WTC11 (cell line): ENCODE data around the gene DGKZ. TPM values are rescaled to one million over a fixed set of nuclear protein-coding genes. Genes with fewer than 3 reads are reported as not detected.
A peak's percentile ranks its signal among the peaks of the same experiment; 100 is the strongest.

Source experiments
- CREM ChIP-seq: sonication (generic); formaldehyde crosslinking; IDR thresholded peaks from 2 replicates; pipeline ENCODE4 v1.8.1; 2022; ENCODE audit warnings: mild to moderate bottlenecking, missing genetic modification reagents, moderate library complexity
- ELF4 ChIP-seq: sonication (generic); formaldehyde crosslinking; IDR thresholded peaks from 2 replicates; pipeline ENCODE4 v1.8.1; 2022; ENCODE audit warnings: low read depth, mild to moderate bottlenecking, moderate library complexity, missing genetic modification reagents
- EMX1 ChIP-seq: fragments of 250-450 bp; sonication (Bioruptor Pico); IDR thresholded peaks from 2 replicates; pipeline ENCODE4 v1.8.0; 2021; ENCODE audit warnings: mild to moderate bottlenecking
- FOXK1 ChIP-seq: sonication (generic); formaldehyde crosslinking; IDR thresholded peaks from 2 replicates; pipeline ENCODE4 v1.8.0; 2022; ENCODE audit warnings: mild to moderate bottlenecking, moderate library complexity, missing genetic modification reagents
- HMGA2 ChIP-seq: fragments of 250-450 bp; sonication (Bioruptor Pico); IDR thresholded peaks from 2 replicates; pipeline ENCODE4 v1.4.0; 2021; ENCODE audit warnings: mild to moderate bottlenecking, moderate library complexity
- MYBL2 ChIP-seq: sonication (generic); formaldehyde crosslinking; IDR thresholded peaks from 2 replicates; pipeline ENCODE4 v1.8.1; 2023; ENCODE audit warnings: mild to moderate bottlenecking, moderate library complexity, missing genetic modification reagents
- NFE2L1 ChIP-seq: sonication (generic); formaldehyde crosslinking; IDR thresholded peaks from 2 replicates; pipeline ENCODE4 v1.8.1; 2023; ENCODE audit warnings: missing genetic modification reagents
- NR2C2 ChIP-seq: sonication (generic); formaldehyde crosslinking; IDR thresholded peaks from 2 replicates; pipeline ENCODE4 v1.8.0; 2022; ENCODE audit warnings: mild to moderate bottlenecking, missing genetic modification reagents
- OVOL2 ChIP-seq: fragments of 250-450 bp; sonication (Bioruptor Pico); IDR thresholded peaks from 2 replicates; pipeline ENCODE4 v1.9.0; 2021; ENCODE audit warnings: mild to moderate bottlenecking, borderline replicate concordance
- SOX15 ChIP-seq: fragments of 250-450 bp; sonication (Bioruptor Pico); IDR thresholded peaks from 2 replicates; pipeline ENCODE4 v1.9.0; 2021; ENCODE audit warnings: mild to moderate bottlenecking
- SP1 ChIP-seq: sonication (generic); formaldehyde crosslinking; conservative IDR thresholded peaks from 2 replicates; pipeline ENCODE4 v1.8.1; 2022; ENCODE audit warnings: missing genetic modification reagents
- TEAD1 ChIP-seq: sonication (generic); formaldehyde crosslinking; IDR thresholded peaks from 2 replicates; pipeline ENCODE4 v1.8.0; 2022; ENCODE audit warnings: mild to moderate bottlenecking, missing genetic modification reagents
- ZNF121 ChIP-seq: sonication (generic); formaldehyde crosslinking; IDR thresholded peaks from 2 replicates; pipeline ENCODE4 v1.8.0; 2023; ENCODE audit warnings: missing genetic modification reagents
- ZNF219 ChIP-seq: sonication (generic); formaldehyde crosslinking; IDR thresholded peaks from 2 replicates; pipeline ENCODE4 v1.8.0; 2023; ENCODE audit warnings: missing genetic modification reagents, mild to moderate bottlenecking, borderline replicate concordance
- total RNA-seq: library from RNA; stranded (reverse); gene quantifications from 3 replicates; pipeline ENCODE4 v1.2.3, GENCODE V29; 2021
- TF ChIP-seq, protein P1 (sequence below): sonication (generic); formaldehyde crosslinking; IDR thresholded peaks from 2 replicates; pipeline ENCODE4 v1.8.1; 2022; ENCODE audit warnings: missing genetic modification reagents, borderline replicate concordance
- TF ChIP-seq, protein P2 (sequence below): sonication (generic); formaldehyde crosslinking; conservative IDR thresholded peaks from 2 replicates; pipeline ENCODE4 v1.8.1; 2022; ENCODE audit warnings: mild to moderate bottlenecking, missing genetic modification reagents
- TF ChIP-seq, protein P3 (sequence below): fragments of 200-600 bp; IDR thresholded peaks from 2 replicates; pipeline ENCODE4 v1.8.0; 2022; ENCODE audit warnings: antibody characterized with exemption
- TF ChIP-seq, protein P4 (sequence below): fragments of 250-450 bp; sonication (Bioruptor Pico); IDR thresholded peaks from 2 replicates; pipeline ENCODE4 v1.9.0; 2021; ENCODE audit warnings: moderate library complexity, mild to moderate bottlenecking, inconsistent platforms, borderline replicate concordance
- TF ChIP-seq, protein P5 (sequence below): sonication (generic); formaldehyde crosslinking; IDR thresholded peaks from 2 replicates; pipeline ENCODE4 v1.8.1; 2022; ENCODE audit warnings: mild to moderate bottlenecking, moderate library complexity, missing genetic modification reagents
- TF ChIP-seq, protein P6 (sequence below): sonication (generic); formaldehyde crosslinking; IDR thresholded peaks from 2 replicates; pipeline ENCODE4 v1.8.0; 2022; ENCODE audit warnings: mild to moderate bottlenecking, missing genetic modification reagents
- TF ChIP-seq, protein P7 (sequence below): sonication (generic); formaldehyde crosslinking; IDR thresholded peaks from 2 replicates; pipeline ENCODE4 v1.8.1; 2023; ENCODE audit warnings: mild to moderate bottlenecking, missing genetic modification reagents
- TF ChIP-seq, protein P8 (sequence below): sonication (generic); formaldehyde crosslinking; IDR thresholded peaks from 2 replicates; pipeline ENCODE4 v1.8.1; 2022; ENCODE audit warnings: low read depth, mild to moderate bottlenecking, moderate library complexity, missing genetic modification reagents, borderline replicate concordance
- TF ChIP-seq, protein P9 (sequence below): fragments of 250-450 bp; sonication (Bioruptor Pico); IDR thresholded peaks from 2 replicates; pipeline ENCODE4 v1.9.0; 2021; ENCODE audit warnings: mild to moderate bottlenecking
- TF ChIP-seq, protein P10 (sequence below): sonication (generic); formaldehyde crosslinking; IDR thresholded peaks from 2 replicates; pipeline ENCODE4 v1.8.0; 2022; ENCODE audit warnings: mild to moderate bottlenecking, missing genetic modification reagents
- TF ChIP-seq, protein P11 (sequence below): sonication (generic); formaldehyde crosslinking; IDR thresholded peaks from 2 replicates; pipeline ENCODE4 v1.8.1; 2023; ENCODE audit warnings: mild to moderate bottlenecking, missing genetic modification reagents, moderate library complexity

DGKZ gene
- total RNA-seq, 1 experiment from 2014 or later = 139 TPM

DNA sequence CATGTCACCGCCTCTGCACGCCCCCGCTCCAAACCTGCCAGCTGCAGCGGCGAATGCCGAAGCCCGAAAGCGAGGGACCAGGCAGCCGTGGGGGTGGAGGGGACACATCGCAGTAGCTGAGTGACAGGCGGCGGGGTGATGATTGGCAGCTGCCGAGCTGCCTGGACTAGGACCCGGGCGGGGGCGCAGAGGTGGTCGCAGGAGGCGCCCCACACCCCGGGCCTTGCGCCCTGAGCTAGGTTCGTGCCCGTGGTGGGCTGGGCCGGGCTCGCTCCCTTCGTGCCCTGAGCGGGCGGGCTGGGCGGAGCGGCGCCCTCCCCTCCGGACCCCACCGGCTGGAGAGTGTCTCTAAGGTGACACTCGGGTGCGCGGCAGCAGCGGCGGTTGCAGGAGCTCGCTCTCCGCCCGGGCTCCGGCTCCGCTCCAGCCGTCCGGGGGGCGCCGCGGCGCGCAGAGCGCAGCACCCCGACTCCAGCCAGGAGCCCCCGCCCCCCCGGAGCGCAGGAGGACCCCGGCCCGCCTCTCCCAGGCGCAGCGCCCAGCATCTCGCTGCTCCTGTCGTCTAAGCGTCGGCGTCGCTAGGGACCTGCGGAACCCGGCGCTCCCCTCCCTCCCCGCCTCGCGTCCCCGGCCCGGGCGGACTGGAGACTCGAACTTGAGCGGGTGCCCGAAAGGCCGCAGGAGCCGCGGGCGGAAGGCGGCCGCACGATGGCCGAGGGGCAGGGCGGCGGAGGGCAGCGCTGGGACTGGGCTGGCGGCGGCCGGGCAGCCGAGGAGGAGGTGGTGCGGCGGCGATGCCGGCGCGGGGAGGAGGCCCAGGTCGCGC is 14.5 kb upstream of the DGKZ start (continued):
- TF ChIP-seq, protein P1, sequence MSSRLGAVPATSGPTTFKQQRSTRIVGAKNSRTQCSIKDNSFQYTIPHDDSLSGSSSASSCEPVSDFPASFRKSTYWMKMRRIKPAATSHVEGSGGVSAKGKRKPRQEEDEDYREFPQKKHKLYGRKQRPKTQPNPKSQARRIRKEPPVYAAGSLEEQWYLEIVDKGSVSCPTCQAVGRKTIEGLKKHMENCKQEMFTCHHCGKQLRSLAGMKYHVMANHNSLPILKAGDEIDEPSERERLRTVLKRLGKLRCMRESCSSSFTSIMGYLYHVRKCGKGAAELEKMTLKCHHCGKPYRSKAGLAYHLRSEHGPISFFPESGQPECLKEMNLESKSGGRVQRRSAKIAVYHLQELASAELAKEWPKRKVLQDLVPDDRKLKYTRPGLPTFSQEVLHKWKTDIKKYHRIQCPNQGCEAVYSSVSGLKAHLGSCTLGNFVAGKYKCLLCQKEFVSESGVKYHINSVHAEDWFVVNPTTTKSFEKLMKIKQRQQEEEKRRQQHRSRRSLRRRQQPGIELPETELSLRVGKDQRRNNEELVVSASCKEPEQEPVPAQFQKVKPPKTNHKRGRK (CRISPR knock-in tag) = no peak
- no peak for TF ChIP-seq EMX1 (CRISPR knock-in tag)
- TF ChIP-seq, protein P2, sequence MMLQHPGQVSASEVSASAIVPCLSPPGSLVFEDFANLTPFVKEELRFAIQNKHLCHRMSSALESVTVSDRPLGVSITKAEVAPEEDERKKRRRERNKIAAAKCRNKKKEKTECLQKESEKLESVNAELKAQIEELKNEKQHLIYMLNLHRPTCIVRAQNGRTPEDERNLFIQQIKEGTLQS (CRISPR knock-in tag) = no peak
- peak; percentile 36; the same call in 1 of the 2 replicates for TF ChIP-seq SP1 (CRISPR knock-in tag)
- TF ChIP-seq, protein P3, sequence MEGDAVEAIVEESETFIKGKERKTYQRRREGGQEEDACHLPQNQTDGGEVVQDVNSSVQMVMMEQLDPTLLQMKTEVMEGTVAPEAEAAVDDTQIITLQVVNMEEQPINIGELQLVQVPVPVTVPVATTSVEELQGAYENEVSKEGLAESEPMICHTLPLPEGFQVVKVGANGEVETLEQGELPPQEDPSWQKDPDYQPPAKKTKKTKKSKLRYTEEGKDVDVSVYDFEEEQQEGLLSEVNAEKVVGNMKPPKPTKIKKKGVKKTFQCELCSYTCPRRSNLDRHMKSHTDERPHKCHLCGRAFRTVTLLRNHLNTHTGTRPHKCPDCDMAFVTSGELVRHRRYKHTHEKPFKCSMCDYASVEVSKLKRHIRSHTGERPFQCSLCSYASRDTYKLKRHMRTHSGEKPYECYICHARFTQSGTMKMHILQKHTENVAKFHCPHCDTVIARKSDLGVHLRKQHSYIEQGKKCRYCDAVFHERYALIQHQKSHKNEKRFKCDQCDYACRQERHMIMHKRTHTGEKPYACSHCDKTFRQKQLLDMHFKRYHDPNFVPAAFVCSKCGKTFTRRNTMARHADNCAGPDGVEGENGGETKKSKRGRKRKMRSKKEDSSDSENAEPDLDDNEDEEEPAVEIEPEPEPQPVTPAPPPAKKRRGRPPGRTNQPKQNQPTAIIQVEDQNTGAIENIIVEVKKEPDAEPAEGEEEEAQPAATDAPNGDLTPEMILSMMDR = no peak
- TF ChIP-seq, protein P4, sequence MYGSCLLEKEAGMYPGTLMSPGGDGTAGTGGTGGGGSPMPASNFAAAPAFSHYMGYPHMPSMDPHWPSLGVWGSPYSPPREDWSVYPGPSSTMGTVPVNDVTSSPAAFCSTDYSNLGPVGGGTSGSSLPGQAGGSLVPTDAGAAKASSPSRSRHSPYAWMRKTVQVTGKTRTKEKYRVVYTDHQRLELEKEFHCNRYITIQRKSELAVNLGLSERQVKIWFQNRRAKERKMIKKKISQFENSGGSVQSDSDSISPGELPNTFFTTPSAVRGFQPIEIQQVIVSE (CRISPR knock-in tag) = no peak
- TF ChIP-seq ZNF121 (CRISPR knock-in tag) = no peak; the same call in 1 of the 2 replicates
- TF ChIP-seq ELF4 (CRISPR knock-in tag) = no peak
- TF ChIP-seq NFE2L1 (CRISPR knock-in tag) = no peak
- TF ChIP-seq, protein P5, sequence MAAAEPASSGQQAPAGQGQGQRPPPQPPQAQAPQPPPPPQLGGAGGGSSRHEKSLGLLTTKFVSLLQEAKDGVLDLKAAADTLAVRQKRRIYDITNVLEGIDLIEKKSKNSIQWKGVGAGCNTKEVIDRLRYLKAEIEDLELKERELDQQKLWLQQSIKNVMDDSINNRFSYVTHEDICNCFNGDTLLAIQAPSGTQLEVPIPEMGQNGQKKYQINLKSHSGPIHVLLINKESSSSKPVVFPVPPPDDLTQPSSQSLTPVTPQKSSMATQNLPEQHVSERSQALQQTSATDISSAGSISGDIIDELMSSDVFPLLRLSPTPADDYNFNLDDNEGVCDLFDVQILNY (CRISPR knock-in tag) = peak; percentile 25; the same call in 1 of the 2 replicates
- TF ChIP-seq, protein P6, sequence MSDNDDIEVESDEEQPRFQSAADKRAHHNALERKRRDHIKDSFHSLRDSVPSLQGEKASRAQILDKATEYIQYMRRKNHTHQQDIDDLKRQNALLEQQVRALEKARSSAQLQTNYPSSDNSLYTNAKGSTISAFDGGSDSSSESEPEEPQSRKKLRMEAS = peak; percentile 66
- no peak for TF ChIP-seq MYBL2 (CRISPR knock-in tag)
- TF ChIP-seq HMGA2 = no peak
- TF ChIP-seq NR2C2 (CRISPR knock-in tag) = no peak
- TF ChIP-seq CREM (CRISPR knock-in tag) = 0 out of 2 replicates have a peak, but pooled peaks have one; percentile 23
- TF ChIP-seq ZNF219 (CRISPR knock-in tag) = 0 out of 2 replicates have a peak, but pooled peaks have one; percentile 6
- no peak for TF ChIP-seq OVOL2 (CRISPR knock-in tag)
- TF ChIP-seq, protein P7, sequence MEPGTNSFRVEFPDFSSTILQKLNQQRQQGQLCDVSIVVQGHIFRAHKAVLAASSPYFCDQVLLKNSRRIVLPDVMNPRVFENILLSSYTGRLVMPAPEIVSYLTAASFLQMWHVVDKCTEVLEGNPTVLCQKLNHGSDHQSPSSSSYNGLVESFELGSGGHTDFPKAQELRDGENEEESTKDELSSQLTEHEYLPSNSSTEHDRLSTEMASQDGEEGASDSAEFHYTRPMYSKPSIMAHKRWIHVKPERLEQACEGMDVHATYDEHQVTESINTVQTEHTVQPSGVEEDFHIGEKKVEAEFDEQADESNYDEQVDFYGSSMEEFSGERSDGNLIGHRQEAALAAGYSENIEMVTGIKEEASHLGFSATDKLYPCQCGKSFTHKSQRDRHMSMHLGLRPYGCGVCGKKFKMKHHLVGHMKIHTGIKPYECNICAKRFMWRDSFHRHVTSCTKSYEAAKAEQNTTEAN = no peak
- TF ChIP-seq SOX15 (CRISPR knock-in tag) = no peak
- TF ChIP-seq, protein P8, sequence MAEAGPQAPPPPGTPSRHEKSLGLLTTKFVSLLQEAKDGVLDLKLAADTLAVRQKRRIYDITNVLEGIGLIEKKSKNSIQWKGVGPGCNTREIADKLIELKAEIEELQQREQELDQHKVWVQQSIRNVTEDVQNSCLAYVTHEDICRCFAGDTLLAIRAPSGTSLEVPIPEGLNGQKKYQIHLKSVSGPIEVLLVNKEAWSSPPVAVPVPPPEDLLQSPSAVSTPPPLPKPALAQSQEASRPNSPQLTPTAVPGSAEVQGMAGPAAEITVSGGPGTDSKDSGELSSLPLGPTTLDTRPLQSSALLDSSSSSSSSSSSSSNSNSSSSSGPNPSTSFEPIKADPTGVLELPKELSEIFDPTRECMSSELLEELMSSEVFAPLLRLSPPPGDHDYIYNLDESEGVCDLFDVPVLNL = no peak
- TF ChIP-seq, protein P9, sequence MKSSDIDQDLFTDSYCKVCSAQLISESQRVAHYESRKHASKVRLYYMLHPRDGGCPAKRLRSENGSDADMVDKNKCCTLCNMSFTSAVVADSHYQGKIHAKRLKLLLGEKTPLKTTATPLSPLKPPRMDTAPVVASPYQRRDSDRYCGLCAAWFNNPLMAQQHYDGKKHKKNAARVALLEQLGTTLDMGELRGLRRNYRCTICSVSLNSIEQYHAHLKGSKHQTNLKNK (CRISPR knock-in tag) = no peak
- TF ChIP-seq FOXK1 (CRISPR knock-in tag) = 0 out of 2 replicates have a peak, but pooled peaks have one; percentile 35
- no peak for TF ChIP-seq TEAD1
- TF ChIP-seq, protein P10, sequence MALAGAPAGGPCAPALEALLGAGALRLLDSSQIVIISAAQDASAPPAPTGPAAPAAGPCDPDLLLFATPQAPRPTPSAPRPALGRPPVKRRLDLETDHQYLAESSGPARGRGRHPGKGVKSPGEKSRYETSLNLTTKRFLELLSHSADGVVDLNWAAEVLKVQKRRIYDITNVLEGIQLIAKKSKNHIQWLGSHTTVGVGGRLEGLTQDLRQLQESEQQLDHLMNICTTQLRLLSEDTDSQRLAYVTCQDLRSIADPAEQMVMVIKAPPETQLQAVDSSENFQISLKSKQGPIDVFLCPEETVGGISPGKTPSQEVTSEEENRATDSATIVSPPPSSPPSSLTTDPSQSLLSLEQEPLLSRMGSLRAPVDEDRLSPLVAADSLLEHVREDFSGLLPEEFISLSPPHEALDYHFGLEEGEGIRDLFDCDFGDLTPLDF (CRISPR knock-in tag) = no peak
- TF ChIP-seq, protein P11, sequence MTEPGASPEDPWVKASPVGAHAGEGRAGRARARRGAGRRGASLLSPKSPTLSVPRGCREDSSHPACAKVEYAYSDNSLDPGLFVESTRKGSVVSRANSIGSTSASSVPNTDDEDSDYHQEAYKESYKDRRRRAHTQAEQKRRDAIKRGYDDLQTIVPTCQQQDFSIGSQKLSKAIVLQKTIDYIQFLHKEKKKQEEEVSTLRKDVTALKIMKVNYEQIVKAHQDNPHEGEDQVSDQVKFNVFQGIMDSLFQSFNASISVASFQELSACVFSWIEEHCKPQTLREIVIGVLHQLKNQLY (CRISPR knock-in tag) = no peak
